Endothelial cell of umbilical vein (primary cell): ENCODE results near the gene MAX. TPM values are rescaled to one million over a fixed set of nuclear protein-coding genes. Genes with fewer than 3 reads are reported as not detected.

Experiments
- BruUV-seq: library from RNA; stranded (reverse); fragments of 400-500 nt; replicated peaks from 2 replicates; lab custom pipeline; 2021; lab: Mats Ljungman, UMichigan
- CTCF ChIA-PET: fragments of 300-600, 350-600 bp; sonication (Branson Sonifier 250); formaldehyde crosslinking; loops from one replicate; lab custom pipeline; 2021; ENCODE audit warnings: antibody characterized with exemption, inconsistent platforms; lab: Charles Lee
- POLR2A ChIA-PET: fragments of 300-600, 350-600 bp; sonication (Branson Sonifier 250); formaldehyde crosslinking; loops from one replicate; lab custom pipeline; 2021; ENCODE audit warnings: antibody characterized with exemption, inconsistent platforms; lab: Charles Lee
- DNase-seq: peaks from one replicate; pipeline ENCODE4 v3.0.0-alpha.2; 2011; ENCODE audit warnings: low read depth, low spot score
- FAIRE-seq: peaks from 2 replicates; lab custom pipeline; 2011; peaks lifted over from hg19 to GRCh38; lab: Jason Lieb, UNC
- H2AFZ ChIP-seq: 2 replicates; pipeline ENCODE4 v1.6.0; 2012; ENCODE audit warnings: low read depth, low read length, control low read depth, inconsistent platforms
- H3K27ac ChIP-seq: 2 replicates; pipeline ENCODE4 v1.5.1; 2011; ENCODE audit warnings: low read depth, mild to moderate bottlenecking, control low read depth, low read length, moderate library complexity; ENCODE audit not compliant: insufficient read depth
- H3K27me3 ChIP-seq, 2 experiments: 2 replicates each; pipeline versions ENCODE4 v1.6.0 to v1.6.1; 2011; ENCODE audit warnings: low read length in 2 of 2, mixed read lengths in 1 of 2; ENCODE audit not compliant: control insufficient read depth in 2 of 2, insufficient read depth in 2 of 2
- H3K36me3 ChIP-seq, 2 experiments: 2 replicates in 1 of 2; 3 replicates in 1 of 2; pipeline ENCODE4 v1.5.1; 2011; ENCODE audit warnings: low read length in 2 of 2, mild to moderate bottlenecking in 1 of 2, moderate library complexity in 1 of 2; ENCODE audit not compliant: control insufficient read depth in 2 of 2, insufficient read depth in 2 of 2; ENCODE audit errors: extremely low read depth in 1 of 2
- H3K4me1 ChIP-seq: 3 replicates; pipeline ENCODE4 v1.5.1; 2011; ENCODE audit warnings: mild to moderate bottlenecking, low read length; ENCODE audit not compliant: control insufficient read depth, insufficient read depth; ENCODE audit errors: extremely low read depth
- H3K4me2 ChIP-seq: 2 replicates; pipeline ENCODE4 v1.6.1; 2011; ENCODE audit warnings: low read length, control low read depth, mixed read lengths; ENCODE audit not compliant: insufficient read depth
- H3K4me3 ChIP-seq, 3 experiments: fragments of 200-600 bp in 1 of 3; sonication (generic), shearing (Covaris generic) in 1 of 3; replicated peaks in 1 of 3; 2 replicates each; pipeline ENCODE4 v1.5.1; 2011 to 2016; ENCODE audit warnings: control low read depth in 3 of 3, low read length in 3 of 3, mild to moderate bottlenecking in 2 of 3, inconsistent platforms in 1 of 3, low read depth in 1 of 3, moderate library complexity in 1 of 3; ENCODE audit not compliant: insufficient read depth in 1 of 3
- H3K79me2 ChIP-seq: 2 replicates; pipeline ENCODE4 v1.6.0; 2012; ENCODE audit warnings: low read length, inconsistent platforms; ENCODE audit not compliant: control insufficient read depth, insufficient read depth
- H3K9ac ChIP-seq: replicated peaks from 2 replicates; pipeline ENCODE3; 2011; ENCODE audit warnings: low read length, control low read depth; ENCODE audit not compliant: insufficient read depth; ENCODE audit errors: extremely low read depth
- H3K9me1 ChIP-seq: replicated peaks from 3 replicates; pipeline ENCODE4 v1.6.0; 2011; ENCODE audit warnings: mild to moderate bottlenecking, low read length; ENCODE audit not compliant: control insufficient read depth, insufficient read depth; ENCODE audit errors: extremely low read depth
- H3K9me3 ChIP-seq: replicated peaks from 2 replicates; pipeline ENCODE4 v1.5.1; 2012; ENCODE audit warnings: low read length, inconsistent platforms; ENCODE audit not compliant: control insufficient read depth, insufficient read depth
- H4K20me1 ChIP-seq: replicated peaks from 2 replicates; pipeline ENCODE3; 2011; ENCODE audit warnings: mild to moderate bottlenecking, low read length; ENCODE audit not compliant: control insufficient read depth, insufficient read depth; ENCODE audit errors: extremely low read depth
- EZH2 ChIP-seq: IDR thresholded peaks from 2 replicates; pipeline ENCODE4 v1.6.1; 2012; ENCODE audit warnings: borderline replicate concordance, low read depth, mild to moderate bottlenecking, moderate library complexity, low read length, inconsistent platforms; ENCODE audit not compliant: severe bottlenecking
- FOS ChIP-seq: IDR thresholded peaks from 2 replicates; pipeline ENCODE4 v1.6.1; 2011; ENCODE audit warnings: mild to moderate bottlenecking, low read length, moderate library complexity, borderline replicate concordance; ENCODE audit not compliant: insufficient read depth
- GATA2 ChIP-seq: IDR thresholded peaks from 2 replicates; pipeline ENCODE4 v1.7.0; 2011; ENCODE audit warnings: low read depth, mild to moderate bottlenecking, moderate library complexity, mixed read lengths, low read length; ENCODE audit not compliant: insufficient read length, insufficient read depth
- JUN ChIP-seq: IDR thresholded peaks from 2 replicates; pipeline ENCODE4 v1.6.1; 2011; ENCODE audit warnings: borderline replicate concordance, low read depth; ENCODE audit not compliant: insufficient read length, insufficient read depth
- MYC ChIP-seq: IDR thresholded peaks from one replicate; pipeline ENCODE4 v1.6.1; 2011; ENCODE audit warnings: mild to moderate bottlenecking, low read depth, low read length
- POLR2A ChIP-seq: IDR thresholded peaks from 2 replicates; pipeline ENCODE4 v1.6.1; 2012; ENCODE audit warnings: low read depth, mild to moderate bottlenecking, control low read depth, low read length
- POLR2AphosphoS5 ChIP-seq: IDR thresholded peaks from 2 replicates; pipeline ENCODE4 v1.6.1; 2012; ENCODE audit warnings: low read depth, mild to moderate bottlenecking, control low read depth, low read length, moderate library complexity; ENCODE audit not compliant: insufficient read depth
- dilution Hi-C: fragments of 300-500 bp; cut with MboI; formaldehyde crosslinking; loops from one replicate; pipeline ENCODE4 v1.15.0; 2019; ENCODE audit warnings: low sequenced_read_pairs; ENCODE audit not compliant: extremely low pct_ligation_motif_present
- intact Hi-C: fragments of 100-400 bp; cut with micrococcal nuclease; formaldehyde crosslinking; loops from one replicate; pipeline ENCODE4 v1.10.0; 2022
- polyA plus RNA-seq, 4 experiments: library from polyadenylated mRNA; depleted of rRNA in 3 of 4; stranded (reverse) in 3 of 4; unstranded in 1 of 4; fragments of >200 nt; gene quantifications; 2 replicates each; pipeline versions ENCODE4 v1.2.1 to v1.2.3, GENCODE V29; 2011 to 2012; ENCODE audit warnings: missing spikeins in 1 of 4
- total RNA-seq: library from RNA; stranded (reverse); gene quantifications from 2 replicates; pipeline ENCODE4 v1.2.3, GENCODE V29; 2021
- TF ChIP-seq, protein P1 (sequence below), 2 donors: IDR thresholded peaks; 1 replicate in 1 of 2; 2 replicates in 1 of 2; pipeline ENCODE4 v1.5.1; 2011; ENCODE audit warnings: low read length in 2 of 2, mild to moderate bottlenecking in 2 of 2, moderate library complexity in 2 of 2, control low read depth in 1 of 2, inconsistent platforms in 1 of 2, low read depth in 1 of 2; ENCODE audit not compliant: insufficient read depth in 1 of 2; ENCODE audit errors: extremely low read depth in 1 of 2
- TF ChIP-seq, protein P2 (sequence below): IDR thresholded peaks from 2 replicates; pipeline ENCODE4 v1.6.1; 2011; ENCODE audit not compliant: insufficient read depth, insufficient read length

Gene MAX
- total and polyA plus RNA-seq, 2 donors (not counting 3 experiments of a cell fraction or from before 2014, with no cell fraction given): 70.1 to 79.5 TPM

DNA sequence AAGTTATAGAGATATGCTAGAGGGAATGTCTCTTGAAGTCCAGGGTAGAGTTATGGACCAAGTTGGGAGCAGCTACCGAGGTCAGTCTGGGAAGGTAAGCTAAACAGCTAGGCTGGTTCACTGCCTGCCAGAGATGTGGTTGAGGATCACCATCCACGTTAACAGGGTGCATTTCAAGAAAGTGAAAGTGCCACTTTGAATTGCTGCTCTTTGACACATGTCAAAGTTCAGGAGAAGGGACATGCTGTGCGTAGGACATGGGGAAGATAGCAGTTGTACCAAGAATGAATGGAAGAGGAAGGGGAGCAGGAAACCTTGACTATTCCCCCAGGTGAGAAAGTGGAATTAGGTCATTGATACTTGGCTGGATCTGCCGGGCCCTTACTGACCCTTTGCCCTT, 49.5 kb downstream of the MAX start:
- dilution Hi-C loops: no loop called here
- Histone ChIP-seq H3K9me3 (no peaks in the 10 kb centered on the region), H3K9me1 (no peaks in the 10 kb centered on the region), H4K20me1 (no peaks in the 10 kb centered on the region), H3K27me3 (no peaks in the 10 kb centered on the region), H3K27ac (no peak overlapping the region), H3K4me1 (peaks cover 3% of the 10 kb centered on the region), H3K9ac (no peak overlapping the region), H3K4me2 (no peak overlapping the region), H3K36me3 (peaks cover 2 to 8% of the 10 kb centered on the region in 2 experiments), H3K4me3 (no peak overlapping the region), H2AFZ (no peak overlapping the region), H3K79me2 (no peaks in the 10 kb centered on the region)
- no peak for FAIRE-seq
- ChIA-PET POLR2A (no interaction called here), CTCF (interaction anchor here (1.6 kb wide), 1 partner anchor 12 kb away, joined by 5 read pairs; no protein-coding TSS in a partner anchor)
- intact Hi-C loops: no loop called here
- DNase-seq: no peak
- no peak for TF ChIP-seq POLR2AphosphoS5
- TF ChIP-seq, protein P1, sequence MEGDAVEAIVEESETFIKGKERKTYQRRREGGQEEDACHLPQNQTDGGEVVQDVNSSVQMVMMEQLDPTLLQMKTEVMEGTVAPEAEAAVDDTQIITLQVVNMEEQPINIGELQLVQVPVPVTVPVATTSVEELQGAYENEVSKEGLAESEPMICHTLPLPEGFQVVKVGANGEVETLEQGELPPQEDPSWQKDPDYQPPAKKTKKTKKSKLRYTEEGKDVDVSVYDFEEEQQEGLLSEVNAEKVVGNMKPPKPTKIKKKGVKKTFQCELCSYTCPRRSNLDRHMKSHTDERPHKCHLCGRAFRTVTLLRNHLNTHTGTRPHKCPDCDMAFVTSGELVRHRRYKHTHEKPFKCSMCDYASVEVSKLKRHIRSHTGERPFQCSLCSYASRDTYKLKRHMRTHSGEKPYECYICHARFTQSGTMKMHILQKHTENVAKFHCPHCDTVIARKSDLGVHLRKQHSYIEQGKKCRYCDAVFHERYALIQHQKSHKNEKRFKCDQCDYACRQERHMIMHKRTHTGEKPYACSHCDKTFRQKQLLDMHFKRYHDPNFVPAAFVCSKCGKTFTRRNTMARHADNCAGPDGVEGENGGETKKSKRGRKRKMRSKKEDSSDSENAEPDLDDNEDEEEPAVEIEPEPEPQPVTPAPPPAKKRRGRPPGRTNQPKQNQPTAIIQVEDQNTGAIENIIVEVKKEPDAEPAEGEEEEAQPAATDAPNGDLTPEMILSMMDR (IDR thresholded peaks at IDR 0.05; ENCODE audit: extremely low read depth in 1 of 2, insufficient read depth in 1 of 2, low read depth in 1 of 2, low read length in 2 of 2): no peak
- TF ChIP-seq, protein P2, sequence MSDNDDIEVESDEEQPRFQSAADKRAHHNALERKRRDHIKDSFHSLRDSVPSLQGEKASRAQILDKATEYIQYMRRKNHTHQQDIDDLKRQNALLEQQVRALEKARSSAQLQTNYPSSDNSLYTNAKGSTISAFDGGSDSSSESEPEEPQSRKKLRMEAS: no peak
- no peak for TF ChIP-seq GATA2
- no peak for TF ChIP-seq EZH2
- TF ChIP-seq MYC: no peak
- TF ChIP-seq FOS: no peak
- TF ChIP-seq POLR2A: no peak
- TF ChIP-seq JUN: no peak
- BruUV-seq: no TSS peak
